Right lung (tissue), 5 donors: ENCODE measurements around the gene C1orf174. TPM values are rescaled to one million over a fixed set of nuclear protein-coding genes. Genes with fewer than 3 reads are reported as not detected.

ENCODE experiments used
- DNase-seq, 2 donors: peaks; one replicate each; pipeline ENCODE4 v3.0.0-alpha.2; 2013
- polyA plus RNA-seq, 5 donors: library from polyadenylated mRNA; unstranded; fragments of 120-200 nt; gene quantifications; one replicate each; pipeline versions ENCODE4 v1.2.1 to v1.2.3, GENCODE V29; 2013; ENCODE audit warnings: inconsistent platforms in 1 of 5, low replicate concordance in 1 of 5; ENCODE audit not compliant: insufficient read length in 5 of 5, insufficient read depth in 1 of 5

Gene C1orf174
- polyA plus RNA-seq, 5 donors, result 21.6 to 28.1 (median 23.5) TPM

DNA sequence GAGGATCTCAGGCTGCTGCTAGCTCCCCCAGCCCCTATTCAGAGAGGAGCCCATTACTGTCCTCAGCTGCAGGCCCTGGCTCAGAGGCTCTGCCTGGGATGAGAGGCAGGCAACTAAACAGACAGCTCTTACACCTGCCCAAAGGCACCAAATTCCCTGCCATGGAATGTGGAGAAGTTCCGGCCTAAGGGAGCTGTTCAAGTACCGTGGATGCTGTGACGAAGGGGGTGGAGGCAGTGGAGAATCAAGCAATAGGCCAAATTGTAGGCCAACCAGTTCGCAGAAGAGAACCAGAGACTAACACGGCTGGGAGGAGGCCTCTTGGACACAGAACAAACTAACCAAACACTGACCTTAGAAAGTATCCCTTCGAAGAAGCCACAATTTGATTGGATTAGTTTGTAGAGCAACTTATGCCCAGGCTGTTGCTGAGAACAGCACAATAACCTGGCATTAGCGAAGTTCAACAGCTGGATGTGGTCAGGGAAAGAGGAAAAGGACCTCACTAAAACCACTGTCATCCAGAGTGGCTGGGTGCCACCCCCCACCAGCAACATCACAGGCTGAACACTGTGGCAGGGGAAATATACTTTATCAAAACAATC is 3.6 kb downstream of the C1orf174 start:
- no peak for DNase-seq

GRCh38 chr1:3895951-3896325 is 4.1 kb downstream of the C1orf174 start:
- no peak for DNase-seq

DNA sequence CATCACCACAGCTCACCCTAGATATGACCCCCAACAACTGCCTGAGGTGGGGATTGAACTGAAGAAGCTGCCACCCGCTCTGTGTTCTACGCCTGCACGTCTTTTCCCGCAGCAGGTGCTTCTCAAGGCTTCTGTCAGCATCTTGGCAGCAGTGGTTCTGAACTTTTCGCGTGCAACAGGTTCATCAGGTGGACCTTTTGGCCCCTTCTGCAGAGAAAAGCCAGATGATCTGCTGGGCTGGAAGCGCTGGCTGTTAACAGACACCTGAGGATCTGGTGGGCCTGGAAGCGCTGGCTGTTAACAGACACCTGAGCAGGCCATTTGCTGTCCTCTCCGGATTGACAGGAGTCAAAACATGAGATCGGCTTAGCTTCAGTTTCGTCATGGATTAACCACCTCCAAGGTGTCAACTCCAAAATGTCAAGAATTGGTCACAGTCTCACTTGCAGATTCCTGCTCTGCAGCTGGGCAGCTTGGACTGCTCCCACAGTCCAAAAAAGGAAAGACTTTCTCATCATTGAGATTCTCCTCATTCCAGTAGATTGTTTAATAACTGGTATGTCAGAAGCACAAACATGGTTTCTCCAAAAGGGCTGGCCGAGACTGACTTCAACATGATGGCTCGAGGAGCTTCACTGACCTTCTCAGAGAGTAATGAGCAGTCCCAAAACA is 4.7 kb downstream of the C1orf174 start:
- no peak for DNase-seq

GRCh38 chr1:3894626-3895278 is 5.3 kb downstream of the C1orf174 start:
- DNase-seq, result no peak

- DNase-seq, result no peak
Observed at GRCh38 chr1:3893190-3893589, 6.9 kb downstream of the C1orf174 start.

- DNase-seq, result no peak
Observed at GRCh38 chr1:3892748-3893147, 7.3 kb downstream of the C1orf174 start.

GRCh38 chr1:3891329-3891865 is 8.7 kb downstream of the C1orf174 start:
- no peak for DNase-seq

GRCh38 chr1:3890389-3891328 is 9.4 kb downstream of the C1orf174 start:
- no peak for DNase-seq

- DNase-seq, result no peak
Observed at GRCh38 chr1:3889936-3890335, 10.1 kb downstream of the C1orf174 start.

GRCh38 chr1:3888301-3888700 is 11.8 kb downstream of the C1orf174 start:
- no peak for DNase-seq

- no peak for DNase-seq
Observed at GRCh38 chr1:3886691-3887090, 13.4 kb downstream of the C1orf174 start.

GRCh38 chr1:3886106-3886670 is 13.9 kb downstream of the C1orf174 start:
- DNase-seq, result no peak

- no peak for DNase-seq
Observed at GRCh38 chr1:3885611-3886010, 14.5 kb downstream of the C1orf174 start.

DNA sequence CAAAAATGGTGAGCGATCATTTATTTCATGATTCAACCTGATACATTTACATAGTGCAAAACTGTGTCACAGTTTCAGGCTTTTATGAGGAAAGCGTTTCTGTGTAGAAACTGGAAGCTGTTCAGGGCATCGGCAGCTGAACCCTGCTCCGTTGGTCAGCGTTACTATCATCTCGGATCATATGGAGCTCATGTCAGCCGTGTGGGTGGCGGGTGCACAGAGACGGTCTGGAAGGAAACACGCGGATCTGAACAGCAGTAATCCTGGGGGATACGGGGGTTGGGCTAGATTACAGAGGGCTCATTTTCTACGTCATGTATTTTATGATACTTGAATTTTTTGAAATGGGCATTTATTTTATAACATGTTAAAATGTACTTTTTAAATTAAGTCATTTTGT is 15.1 kb downstream of the C1orf174 start:
- DNase-seq, result no peak

DNA sequence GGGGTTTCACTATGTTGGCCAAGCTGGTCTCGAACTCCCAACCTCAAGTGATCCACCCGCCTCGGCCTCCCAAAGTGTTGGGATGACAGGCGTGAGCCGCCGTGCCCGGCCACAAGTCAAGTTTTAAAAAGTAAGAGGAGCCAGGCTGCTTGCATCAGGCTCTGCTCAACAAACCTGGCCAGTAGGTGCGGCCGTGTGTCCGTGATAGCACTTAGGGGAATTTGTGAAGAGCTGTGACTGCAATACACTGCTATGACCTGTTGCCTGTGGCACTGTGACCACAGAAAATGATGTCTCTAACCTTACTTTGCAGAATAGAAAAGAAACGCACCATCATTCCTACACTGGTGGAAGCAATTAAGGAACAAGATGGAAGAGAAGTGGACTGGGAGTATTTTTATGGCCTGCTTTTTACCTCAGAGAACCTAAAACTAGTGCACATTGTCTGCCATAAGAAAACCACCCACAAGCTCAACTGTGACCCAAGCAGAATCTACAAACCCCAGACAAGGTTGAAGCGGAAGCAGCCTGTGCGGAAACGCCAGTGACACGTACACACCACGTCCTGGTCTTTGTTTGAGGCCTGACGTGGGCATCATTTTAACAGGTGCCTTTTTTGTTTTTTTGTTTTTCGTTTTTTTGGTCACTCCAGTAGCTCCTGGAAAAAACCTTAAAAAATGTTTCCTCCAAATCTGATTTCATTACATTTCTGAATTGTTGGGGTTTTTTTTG is 16.7 kb downstream of the C1orf174 start:
- DNase-seq, result no peak

DNA sequence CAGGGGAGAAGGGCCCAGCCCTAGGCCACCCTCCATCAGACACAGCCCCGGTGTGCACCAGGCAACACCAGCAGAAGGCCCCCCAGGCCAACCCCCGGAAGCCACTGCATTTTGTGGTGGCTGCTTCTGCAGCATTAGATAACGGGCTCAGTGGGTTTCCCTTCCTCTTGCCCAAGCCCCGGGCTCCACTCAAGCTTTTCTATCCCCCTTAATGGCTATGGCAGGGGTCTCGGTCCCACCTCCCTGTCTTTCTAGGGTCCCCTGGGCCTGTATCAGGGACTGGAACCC is 18.9 kb downstream of the C1orf174 start:
- DNase-seq, result no peak

DNA sequence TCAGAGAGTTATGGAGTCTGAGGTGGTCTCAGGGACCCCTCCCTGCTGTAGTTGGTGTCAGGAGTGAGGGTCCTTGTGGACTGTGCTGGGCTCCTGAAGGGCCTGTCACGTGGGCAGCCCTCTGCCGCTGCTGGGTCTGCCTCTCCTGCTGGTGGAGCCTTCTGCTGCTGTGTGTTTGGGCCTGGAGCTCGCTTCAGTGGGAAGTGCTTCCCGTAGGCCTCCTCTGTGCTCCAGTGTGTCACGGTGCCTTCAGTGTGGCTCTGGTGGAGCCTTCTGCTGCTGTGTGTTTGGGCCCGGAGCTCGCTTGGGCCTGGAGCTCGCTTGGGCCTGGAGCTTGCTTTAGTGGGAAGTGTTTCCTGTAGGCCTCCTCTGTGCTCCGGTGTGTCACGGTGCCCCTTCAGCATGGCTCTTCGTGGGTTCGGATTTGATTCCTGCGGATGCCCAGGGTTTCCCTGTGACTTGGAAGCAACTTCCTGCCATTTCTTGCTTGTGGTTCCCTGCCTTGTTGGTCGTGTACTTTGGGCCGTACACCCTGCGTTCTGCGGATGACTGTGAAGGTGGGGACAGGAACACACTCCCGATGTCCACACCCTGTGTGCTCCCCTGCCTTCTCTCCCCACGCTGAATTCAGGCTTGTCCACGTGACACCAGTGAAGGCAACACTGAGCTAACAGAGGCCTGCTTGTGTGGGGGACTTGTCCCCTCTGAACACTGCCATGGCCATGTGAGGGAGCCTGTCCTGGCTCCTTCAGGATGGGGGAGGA is 19.5 kb downstream of the C1orf174 start:
- no peak for DNase-seq

- no peak for DNase-seq
Observed at GRCh38 chr1:3879787-3880428, 20.2 kb downstream of the C1orf174 start.

GRCh38 chr1:3879099-3879498 is 21.0 kb downstream of the C1orf174 start:
- no peak for DNase-seq

- DNase-seq, result no peak
Observed at GRCh38 chr1:3876716-3877115, 23.4 kb downstream of the C1orf174 start.
